Retina (tissue), 1 donor: ENCODE results near the gene ITIH4.
A peak's percentile ranks its signal among the peaks of the same experiment; 100 is the strongest.

Experiments
- DNase-seq: peaks from one replicate; pipeline ENCODE4 v3.0.0-alpha.2; 2016

Gene ITIH4

GRCh38 chr3:52847726-52848125 lies 17.3 kb upstream of the ITIH4 start:
- DNase-seq = no peak

- no peak for DNase-seq
These were observed 16.8 kb upstream of the ITIH4 start for GRCh38 chr3:52847241-52847640.

- peak; percentile 63 for DNase-seq
These were observed 16.0 kb upstream of the ITIH4 start for GRCh38 chr3:52846432-52846965.

DNA sequence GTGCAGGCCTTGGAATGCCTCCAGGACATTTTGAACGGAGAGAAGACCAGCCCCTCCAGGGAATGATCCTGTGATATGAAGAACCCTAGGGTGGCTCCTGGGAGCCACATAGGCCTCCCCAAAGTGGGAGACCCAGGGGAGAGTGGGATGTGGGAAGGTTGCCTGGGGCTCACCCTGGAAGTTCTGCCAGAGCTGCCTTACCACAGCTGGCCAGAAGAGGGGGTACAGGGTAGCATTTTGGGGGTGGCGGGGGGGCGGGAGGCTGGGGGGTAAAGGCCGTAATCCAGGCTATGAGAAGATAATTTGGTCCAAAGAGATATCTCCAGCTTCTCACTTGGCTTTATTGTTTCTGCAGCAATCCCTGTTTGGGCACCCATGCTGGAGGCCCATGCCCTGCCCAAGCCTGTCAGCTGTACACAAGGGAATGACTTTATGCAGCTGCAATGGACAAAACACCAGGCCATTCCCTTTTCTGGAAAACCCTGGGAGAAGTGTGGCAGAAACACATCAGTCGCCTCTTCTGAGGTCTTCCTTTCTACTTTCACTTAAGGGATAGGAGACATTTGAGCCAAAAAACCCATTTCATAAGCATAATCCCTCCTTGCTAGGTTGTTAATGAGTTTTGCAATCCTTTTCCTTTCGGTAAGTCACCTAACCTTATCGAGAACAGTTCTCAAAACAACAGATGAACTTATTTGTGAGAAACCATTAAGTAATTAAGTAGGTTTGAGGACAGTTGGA lies 15.4 kb upstream of the ITIH4 start:
- DNase-seq = no peak

GRCh38 chr3:52845157-52845556 lies 14.7 kb upstream of the ITIH4 start:
- DNase-seq = no peak

- DNase-seq = no peak
These were observed 14.0 kb upstream of the ITIH4 start for GRCh38 chr3:52844290-52844975.

DNA sequence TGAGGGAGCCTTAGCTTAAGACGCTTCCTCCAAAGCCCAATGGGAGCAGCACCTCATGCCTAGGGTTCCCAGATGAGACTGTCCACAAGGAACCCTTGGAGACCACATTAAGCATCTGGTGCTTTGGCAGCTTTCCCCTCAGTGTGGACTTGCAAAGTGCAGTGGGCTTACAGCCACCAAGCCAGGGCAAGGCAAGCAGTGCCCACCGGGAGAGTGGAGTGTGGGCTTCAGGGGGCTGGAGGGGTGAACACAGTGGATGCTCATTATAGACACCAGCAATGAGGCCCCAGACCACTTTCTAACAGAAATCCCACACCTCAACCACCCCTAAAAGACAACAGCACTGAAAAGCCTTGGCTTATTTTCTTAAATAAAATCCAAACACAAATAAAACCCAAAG lies 13.4 kb upstream of the ITIH4 start:
- DNase-seq = no peak

- DNase-seq = no peak
These were observed 12.8 kb upstream of the ITIH4 start for GRCh38 chr3:52843108-52843865.

DNA sequence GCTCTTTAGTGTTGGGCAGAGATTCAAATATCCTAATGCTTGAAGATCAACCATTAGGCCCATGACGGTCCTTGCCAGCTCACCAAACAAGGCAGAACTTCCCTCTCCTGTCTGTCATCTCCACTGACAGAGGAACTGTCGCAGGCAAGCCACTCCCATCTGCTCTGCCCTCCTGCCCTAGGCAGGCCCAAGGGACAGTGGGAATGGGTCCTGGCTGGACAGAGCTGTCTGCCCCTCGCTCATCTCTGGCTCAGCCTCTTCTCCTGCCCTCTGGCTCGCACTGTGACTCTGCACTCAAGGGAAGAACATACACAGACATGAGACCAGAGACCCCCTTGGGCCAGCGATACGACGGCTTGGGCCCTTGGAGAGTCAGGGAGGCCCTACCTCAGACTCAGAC lies 12.0 kb upstream of the ITIH4 start:
- no peak for DNase-seq

DNA sequence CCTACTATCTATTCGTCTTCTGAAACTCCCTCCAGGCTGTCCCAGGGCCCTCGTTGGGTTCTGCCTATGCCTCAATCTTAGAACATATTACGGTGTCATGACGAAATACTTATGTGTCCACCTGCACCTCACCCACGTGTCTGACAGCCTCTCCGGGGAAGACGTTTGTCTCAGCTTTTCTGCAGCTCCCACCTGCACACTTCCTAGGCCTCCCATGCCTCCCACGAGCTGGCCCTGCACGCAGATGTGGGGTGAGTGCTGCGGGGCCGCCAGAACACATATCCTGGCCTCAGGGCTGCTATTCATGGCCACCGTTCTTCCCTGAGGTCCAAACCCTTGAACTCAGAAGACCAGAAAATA lies 11.5 kb upstream of the ITIH4 start:
- no peak for DNase-seq

- no peak for DNase-seq
These were observed 10.9 kb upstream of the ITIH4 start for GRCh38 chr3:52841211-52841980.

GRCh38 chr3:52839892-52840545 lies 9.5 kb upstream of the ITIH4 start:
- no peak for DNase-seq

DNA sequence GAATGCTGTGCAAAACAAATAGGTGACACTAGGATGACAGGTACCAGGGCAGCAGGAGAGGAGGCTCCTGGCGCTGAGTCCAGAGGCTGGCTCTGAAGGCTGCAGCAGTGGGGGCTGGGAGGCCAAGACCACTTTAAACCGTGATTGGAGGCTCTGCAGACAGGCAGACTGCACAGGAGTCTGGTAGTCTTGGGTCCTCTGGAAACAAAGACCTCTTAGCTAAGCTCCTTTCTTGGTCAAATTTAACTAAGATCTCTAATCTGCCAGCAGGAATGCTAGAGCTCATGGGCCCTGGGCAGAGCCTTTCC lies 8.8 kb upstream of the ITIH4 start:
- no peak for DNase-seq

DNA sequence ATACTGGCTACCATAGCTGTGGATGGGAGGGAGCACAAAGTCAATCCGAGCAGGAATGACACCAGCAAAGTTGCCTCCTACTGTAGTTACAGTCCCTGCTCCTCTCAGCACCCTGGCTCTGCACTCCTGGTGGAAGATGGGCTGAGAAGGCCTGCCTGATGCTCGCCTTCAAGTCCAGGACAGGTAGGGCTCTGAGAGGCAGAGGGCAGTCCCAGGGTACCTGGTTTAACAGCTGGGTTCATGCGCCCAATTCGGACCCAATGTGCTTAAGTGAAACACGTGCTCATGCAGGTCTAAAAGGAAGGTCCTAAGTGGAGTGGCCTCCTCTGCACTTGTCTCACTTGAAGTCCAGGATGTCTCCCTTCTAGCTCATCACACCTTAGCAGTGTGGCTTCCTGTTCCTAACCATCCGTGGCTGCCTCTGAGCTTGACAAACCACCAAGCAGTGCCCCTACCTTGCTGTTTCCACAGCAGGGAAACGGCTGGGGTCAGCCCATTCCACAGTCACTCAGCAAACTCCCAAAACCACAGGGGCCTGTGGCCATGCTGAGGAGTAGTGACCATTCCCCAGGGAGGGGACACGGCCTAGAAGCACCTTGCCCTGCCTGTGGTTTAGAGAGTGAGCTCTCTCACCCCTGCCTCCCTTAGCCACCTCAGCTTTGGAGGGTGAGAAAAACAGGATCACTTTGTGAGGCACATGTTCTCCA lies 8.2 kb upstream of the ITIH4 start:
- no peak for DNase-seq

GRCh38 chr3:52836986-52837385 lies 6.5 kb upstream of the ITIH4 start:
- DNase-seq = no peak

DNA sequence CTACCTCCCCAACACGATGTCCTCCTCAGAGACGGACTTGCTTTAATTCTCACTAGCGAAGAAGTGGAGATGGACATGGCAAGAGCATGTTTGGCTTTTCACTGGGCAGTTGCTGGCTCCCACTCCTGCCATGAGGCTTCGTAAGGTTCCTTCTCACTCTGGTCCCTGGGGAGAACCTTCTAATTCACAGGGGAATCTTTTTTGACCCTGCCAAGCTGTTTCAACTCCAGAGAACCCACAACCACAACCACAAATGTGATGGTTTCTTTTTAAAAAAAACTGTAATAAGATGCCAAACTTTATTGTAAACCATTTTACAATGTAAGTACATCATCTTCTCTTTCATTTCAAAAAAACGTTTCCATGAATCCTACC lies 6.0 kb upstream of the ITIH4 start:
- DNase-seq = no peak

GRCh38 chr3:52835766-52836470 lies 5.4 kb upstream of the ITIH4 start:
- no peak for DNase-seq

DNA sequence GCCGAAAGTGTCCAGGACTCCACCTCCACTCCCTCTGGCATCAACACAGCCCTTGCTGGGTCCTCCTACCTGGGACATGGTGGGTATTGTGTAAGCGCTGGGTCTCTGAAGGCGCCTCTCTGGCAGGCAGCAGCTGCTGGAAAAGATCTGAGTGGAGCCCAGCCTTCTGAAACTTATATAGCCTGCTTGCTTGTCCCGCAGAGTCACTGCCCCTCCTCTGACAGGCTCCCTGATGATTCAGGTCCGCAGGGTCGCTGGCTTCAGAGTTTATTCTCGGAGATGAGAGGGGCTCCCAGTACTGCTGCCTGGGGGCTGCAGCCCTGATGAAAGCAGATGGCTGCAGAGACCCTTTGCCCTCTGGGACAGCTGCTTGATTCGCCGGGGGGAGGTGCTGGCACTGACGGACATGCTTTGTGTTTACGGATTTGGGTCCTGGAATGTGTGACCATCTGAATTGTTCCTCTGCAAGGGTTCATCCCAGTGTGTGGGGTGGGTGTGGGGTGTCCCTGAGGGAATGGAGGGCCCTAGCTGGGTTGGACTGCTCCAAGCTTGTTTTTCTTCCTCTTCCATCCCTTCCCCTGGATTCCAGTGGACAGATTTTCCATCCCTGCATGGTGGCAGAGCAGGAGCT lies 4.5 kb upstream of the ITIH4 start, which contains the start of gene MUSTN1:
Gene MUSTN1 (minus strand): TSS at position 149 of the 631 bp plus-strand sequence. CDS start 71 bp downstream, at position 78.
- DNase-seq = peak; percentile 76

- no peak for DNase-seq
These were observed 2.7 kb upstream of the ITIH4 start for GRCh38 chr3:52833202-52833601.

GRCh38 chr3:52831500-52832301 lies 1.2 kb upstream of the ITIH4 start:
- no peak for DNase-seq
